GM23248 (cell line): ENCODE data around the gene SF3A2. TPM values are rescaled to one million over a fixed set of nuclear protein-coding genes. Genes with fewer than 3 reads are reported as not detected.

ENCODE experiments used
- DNase-seq: peaks from one replicate; pipeline ENCODE4 v3.0.0-alpha.2; 2015
- H2AFZ ChIP-seq: fragments of 200-600 bp; sonication (generic); 2 replicates; pipeline ENCODE4 v1.6.1; 2016; ENCODE audit warnings: antibody characterized with exemption
- H3F3A ChIP-seq: fragments of 200-600 bp; sonication (generic); 2 replicates; pipeline ENCODE4 v1.6.1; 2016; ENCODE audit warnings: mild to moderate bottlenecking, antibody characterized with exemption, mixed run types; ENCODE audit not compliant: insufficient read depth
- H3K27ac ChIP-seq: fragments of 200-600 bp; sonication (generic); 2 replicates; pipeline ENCODE4 v1.5.1; 2016; ENCODE audit warnings: mild to moderate bottlenecking
- H3K27me3 ChIP-seq: fragments of 200-600 bp; sonication (generic); replicated peaks from 2 replicates; pipeline ENCODE4 v1.6.1; 2016; ENCODE audit warnings: mild to moderate bottlenecking; ENCODE audit not compliant: insufficient read depth
- H3K36me3 ChIP-seq: fragments of 200-600 bp; sonication (generic); 2 replicates; pipeline ENCODE4 v1.6.1; 2016; ENCODE audit warnings: low read depth, mild to moderate bottlenecking
- H3K4me1 ChIP-seq: fragments of 200-600 bp; sonication (generic); 2 replicates; pipeline ENCODE4 v1.6.1; 2016; ENCODE audit warnings: mild to moderate bottlenecking; ENCODE audit not compliant: insufficient read depth
- H3K4me2 ChIP-seq: fragments of 200-600 bp; sonication (generic); one replicate; pipeline ENCODE4 v1.6.1; 2016; ENCODE audit warnings: mild to moderate bottlenecking; ENCODE audit not compliant: unreplicated experiment
- H3K4me3 ChIP-seq: fragments of 200-600 bp; sonication (generic); 2 replicates; pipeline ENCODE4 v1.5.1; 2016; ENCODE audit warnings: mild to moderate bottlenecking
- H3K79me2 ChIP-seq: fragments of 200-600 bp; sonication (generic); 2 replicates; pipeline ENCODE4 v1.6.1; 2016; ENCODE audit warnings: mild to moderate bottlenecking; ENCODE audit not compliant: insufficient read depth
- H3K9ac ChIP-seq: fragments of 200-600 bp; sonication (generic); 2 replicates; pipeline ENCODE4 v1.6.1; 2016; ENCODE audit warnings: mild to moderate bottlenecking
- H3K9me2 ChIP-seq: fragments of 200-600 bp; sonication (generic); 2 replicates; pipeline ENCODE4 v1.6.1; 2016; ENCODE audit warnings: mixed run types, mild to moderate bottlenecking, moderate library complexity; ENCODE audit not compliant: insufficient read depth
- H3K9me3 ChIP-seq: fragments of 200-600 bp; sonication (generic); one replicate; pipeline ENCODE4 v1.6.1; 2017; ENCODE audit warnings: low read depth
- H4K20me1 ChIP-seq: fragments of 200-600 bp; sonication (generic); 2 replicates; pipeline ENCODE4 v1.6.0; 2016; ENCODE audit not compliant: insufficient read depth
- EZH2 ChIP-seq: fragments of 200-600 bp; sonication (generic); IDR thresholded peaks from 2 replicates; pipeline ENCODE4 v1.6.1; 2018; ENCODE audit warnings: antibody characterized with exemption, mild to moderate bottlenecking; ENCODE audit not compliant: insufficient read depth, poor library complexity, severe bottlenecking
- EZH2phosphoT487 ChIP-seq: fragments of 200-600 bp; sonication (generic); IDR thresholded peaks from 2 replicates; pipeline ENCODE4 v1.6.1; 2018; ENCODE audit warnings: antibody characterized with exemption, moderate library complexity, mild to moderate bottlenecking, low read depth; ENCODE audit not compliant: insufficient read depth
- WGBS, 2 experiments: methylation state at CpG; one replicate each; pipeline ENCODE4 v1.1.6; 2015 to 2017; ENCODE audit warnings: low lambda C conversion rate in 2 of 2, low coverage in 1 of 2; ENCODE audit errors: missing lambda C conversion rate in 2 of 2; 5-methylcytosine and 5-hydroxymethylcytosine counted together
- in situ Hi-C: fragments of 300-500 bp; cut with MboI; formaldehyde crosslinking; loops from 2 replicates; pipeline ENCODE4 v1.15.0; 2020
- polyA plus RNA-seq: library from polyadenylated mRNA; unstranded; fragments of >200 nt; fragmentation: Nextera tagmentation; extraction: Ambion mirVana; gene quantifications from 2 replicates; pipeline ENCODE4 v1.2.1, GENCODE V29; 2016
- total RNA-seq: library from RNA; depleted of rRNA; stranded (reverse); fragments of >200 nt; shearing (Covaris generic); gene quantifications from 2 replicates; pipeline ENCODE4 v1.2.3, GENCODE V29; 2014

SF3A2 gene
- total and polyA plus RNA-seq, 2 experiments from 2014 or later: 16.8 to 26.7 TPM

DNA sequence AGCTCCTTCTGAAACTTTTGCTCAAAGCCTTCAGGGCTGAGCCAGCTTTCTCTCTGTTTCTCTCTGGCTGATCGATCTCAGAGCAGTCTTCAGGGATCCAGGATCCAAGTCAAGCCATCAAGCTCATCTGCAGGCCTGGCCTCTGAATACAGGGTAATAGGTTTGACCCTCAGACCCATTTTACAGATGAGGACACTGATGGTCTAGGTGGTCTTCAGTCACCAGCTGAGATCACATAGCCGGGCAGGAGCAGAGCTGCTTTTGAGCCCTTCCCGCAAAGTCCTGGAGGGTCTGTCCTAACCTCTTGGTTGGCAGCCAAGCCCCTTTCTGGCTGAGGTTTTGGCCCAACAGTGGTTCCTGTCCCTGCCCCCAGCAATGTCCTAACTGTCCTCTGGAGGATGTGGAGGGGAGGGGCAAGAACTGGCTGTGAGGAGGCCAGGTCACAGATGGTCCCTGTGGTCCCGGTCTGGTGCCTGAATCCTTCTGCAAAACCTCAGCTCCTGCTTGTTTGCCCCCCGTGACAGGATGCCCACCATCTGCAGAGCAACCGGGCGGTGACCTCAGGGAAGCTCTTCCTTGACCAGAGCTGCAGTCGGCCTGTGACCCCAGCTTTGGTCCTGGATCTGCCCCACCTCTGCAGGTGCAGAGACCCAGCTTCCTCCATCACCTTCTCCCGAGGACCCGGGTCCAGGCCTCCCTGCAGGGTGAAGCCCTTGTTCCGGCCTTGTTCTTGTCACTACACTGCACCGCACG is 51.1 kb downstream of the SF3A2 start:
- no peaks in the 10 kb centered on the region for H3K9me3 ChIP-seq
- in situ Hi-C loops: loop anchor here (10.0 kb wide), 1 partner anchor 97 kb away; no protein-coding TSS in a partner anchor
- H3K79me2 ChIP-seq: no peaks in the 10 kb centered on the region
- no peak overlapping the region for H3K27ac ChIP-seq
- H4K20me1 ChIP-seq: no peaks in the 10 kb centered on the region
- H2AFZ ChIP-seq: no peak overlapping the region
- WGBS, 2 experiments: 89% methylated on average over 12 to 13 of the region's 13 CpGs
- H3K9me2 ChIP-seq: no peaks in the 10 kb centered on the region
- no peak for DNase-seq
- TF ChIP-seq EZH2phosphoT487 (no peak), EZH2 (no peak)
- no peaks in the 10 kb centered on the region for H3F3A ChIP-seq
- no peak overlapping the region for H3K9ac ChIP-seq
- no peak overlapping the region for H3K4me2 ChIP-seq
- no peaks in the 10 kb centered on the region for H3K36me3 ChIP-seq
- H3K27me3 ChIP-seq: peaks cover 30% of the 10 kb centered on the region
- H3K4me3 ChIP-seq: no peak overlapping the region
- no peaks in the 10 kb centered on the region for H3K4me1 ChIP-seq

DNA sequence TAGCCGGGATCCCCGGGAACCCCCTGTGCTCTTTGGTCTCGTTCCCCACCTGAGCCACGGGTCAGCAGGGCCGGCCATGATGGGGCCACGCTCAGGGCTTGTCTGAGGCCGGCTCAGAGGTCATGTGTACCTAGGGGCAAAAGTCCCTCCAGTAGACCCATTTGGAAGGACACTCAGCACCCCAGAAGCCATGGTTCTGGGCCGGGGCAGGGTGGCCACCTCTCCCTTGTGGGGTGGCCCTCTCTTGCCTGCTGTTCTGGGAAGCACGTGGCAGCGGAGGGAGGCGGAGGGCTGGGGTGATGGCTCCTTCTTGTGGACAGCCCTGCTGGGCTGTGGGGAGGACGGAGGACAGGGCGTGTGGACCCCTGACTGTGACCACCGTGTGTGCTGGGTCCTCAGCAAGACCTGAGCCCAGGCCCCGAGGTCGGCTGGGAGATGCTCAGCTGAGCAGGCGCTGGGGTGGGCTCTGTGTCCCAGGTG is 51.8 kb downstream of the SF3A2 start:
- H3K4me2 ChIP-seq: no peak overlapping the region
- H4K20me1 ChIP-seq: no peaks in the 10 kb centered on the region
- H3K27me3 ChIP-seq: peaks cover 30% of the 10 kb centered on the region
- H3K27ac ChIP-seq: no peak overlapping the region
- H3K9me3 ChIP-seq: no peaks in the 10 kb centered on the region
- no peaks in the 10 kb centered on the region for H3F3A ChIP-seq
- H3K9me2 ChIP-seq: no peaks in the 10 kb centered on the region
- TF ChIP-seq EZH2phosphoT487 (no peak), EZH2 (no peak)
- WGBS, 2 experiments: 80 to 84% methylated on average over 16 to 17 of the region's 17 CpGs
- H3K79me2 ChIP-seq: no peaks in the 10 kb centered on the region
- no peak overlapping the region for H3K9ac ChIP-seq
- DNase-seq: no peak
- H3K4me3 ChIP-seq: no peak overlapping the region
- no peak overlapping the region for H2AFZ ChIP-seq
- no peaks in the 10 kb centered on the region for H3K4me1 ChIP-seq
- H3K36me3 ChIP-seq: no peaks in the 10 kb centered on the region
- in situ Hi-C loops: loop anchor here (10.0 kb wide), 1 partner anchor 96 kb away; no protein-coding TSS in a partner anchor

GRCh38 chr19:2288818-2289713 is 52.4 kb downstream of the SF3A2 start:
- 0 out of 2 replicates have a peak, but pooled peaks cover under 1% of the 10 kb centered on the region for H3K4me1 ChIP-seq
- H3K79me2 ChIP-seq: no peaks in the 10 kb centered on the region
- no peak for DNase-seq
- H3K4me3 ChIP-seq: no peak overlapping the region
- no peak overlapping the region for H3K9ac ChIP-seq
- no peak overlapping the region for H3K4me2 ChIP-seq
- H3K9me2 ChIP-seq: no peaks in the 10 kb centered on the region
- H3K27ac ChIP-seq: no peak overlapping the region
- no peaks in the 10 kb centered on the region for H3K36me3 ChIP-seq
- H2AFZ ChIP-seq: no peak overlapping the region
- peaks cover 30% of the 10 kb centered on the region for H3K27me3 ChIP-seq
- 48 to 58% methylated on average over 17 to 27 of the region's 28 CpGs for WGBS, 2 experiments
- H4K20me1 ChIP-seq: no peaks in the 10 kb centered on the region
- peaks cover 5% of the 10 kb centered on the region for H3F3A ChIP-seq
- in situ Hi-C loops: loop anchor here (10.0 kb wide), 1 partner anchor 96 kb away; no protein-coding TSS in a partner anchor
- no peak for TF ChIP-seq EZH2
- no peak for TF ChIP-seq EZH2phosphoT487
- H3K9me3 ChIP-seq: no peaks in the 10 kb centered on the region

- H4K20me1 ChIP-seq: no peaks in the 10 kb centered on the region
- no peak overlapping the region for H2AFZ ChIP-seq
- H3K9me2 ChIP-seq: no peaks in the 10 kb centered on the region
These were observed 53.3 kb downstream of the SF3A2 start for GRCh38 chr19:2289714-2290435.

More at GRCh38 chr19:2289714-2290435, 53.3 kb downstream of the SF3A2 start:
- H3K4me1 ChIP-seq: peaks cover 9% of the 10 kb centered on the region; the same call in 1 of the 2 replicates
- H3K27me3 ChIP-seq: peaks cover 30% of the 10 kb centered on the region
- no peak overlapping the region for H3K9ac ChIP-seq
- H3F3A ChIP-seq: peaks cover 7% of the 10 kb centered on the region
- H3K79me2 ChIP-seq: no peaks in the 10 kb centered on the region
- peak overlapping the region; percentile 68 for H3K4me2 ChIP-seq
- H3K9me3 ChIP-seq: no peaks in the 10 kb centered on the region
- 1 to 3% methylated on average over 54 to 68 of the region's 74 CpGs for WGBS, 2 experiments
- DNase-seq: peak; percentile 66
- no peak for TF ChIP-seq EZH2phosphoT487
- peak; percentile 77 for TF ChIP-seq EZH2
- in situ Hi-C loops: loop anchor here (10.0 kb wide), 1 partner anchor 95 kb away; no protein-coding TSS in a partner anchor
- H3K36me3 ChIP-seq: no peaks in the 10 kb centered on the region
- H3K4me3 ChIP-seq: peak overlapping the region; percentile 51
- H3K27ac ChIP-seq: no peak overlapping the region
